KOPT-K1 (cell line): ENCODE measurements around the gene CNP.
A peak's percentile ranks its signal among the peaks of the same experiment; 100 is the strongest.

Source experiments
- H3K27ac ChIP-seq: fragments of 200-600 bp; sonication (generic); 2 replicates; pipeline ENCODE4 v1.5.1; 2016; ENCODE audit warnings: antibody characterized with exemption, mild to moderate bottlenecking, low read depth, low read length; ENCODE audit not compliant: poor library complexity, severe bottlenecking
- H3K36me3 ChIP-seq: fragments of 200-600 bp; sonication (generic); 2 replicates; pipeline ENCODE4 v1.5.1; 2017; ENCODE audit warnings: antibody characterized with exemption, mild to moderate bottlenecking, low read length, moderate library complexity; ENCODE audit not compliant: insufficient read depth
- H3K9me3 ChIP-seq: fragments of 200-600 bp; sonication (generic); 2 replicates; pipeline ENCODE4 v1.5.1; 2017; ENCODE audit warnings: antibody characterized with exemption, low read length, mild to moderate bottlenecking; ENCODE audit not compliant: insufficient read depth, poor library complexity, severe bottlenecking

CNP gene

DNA sequence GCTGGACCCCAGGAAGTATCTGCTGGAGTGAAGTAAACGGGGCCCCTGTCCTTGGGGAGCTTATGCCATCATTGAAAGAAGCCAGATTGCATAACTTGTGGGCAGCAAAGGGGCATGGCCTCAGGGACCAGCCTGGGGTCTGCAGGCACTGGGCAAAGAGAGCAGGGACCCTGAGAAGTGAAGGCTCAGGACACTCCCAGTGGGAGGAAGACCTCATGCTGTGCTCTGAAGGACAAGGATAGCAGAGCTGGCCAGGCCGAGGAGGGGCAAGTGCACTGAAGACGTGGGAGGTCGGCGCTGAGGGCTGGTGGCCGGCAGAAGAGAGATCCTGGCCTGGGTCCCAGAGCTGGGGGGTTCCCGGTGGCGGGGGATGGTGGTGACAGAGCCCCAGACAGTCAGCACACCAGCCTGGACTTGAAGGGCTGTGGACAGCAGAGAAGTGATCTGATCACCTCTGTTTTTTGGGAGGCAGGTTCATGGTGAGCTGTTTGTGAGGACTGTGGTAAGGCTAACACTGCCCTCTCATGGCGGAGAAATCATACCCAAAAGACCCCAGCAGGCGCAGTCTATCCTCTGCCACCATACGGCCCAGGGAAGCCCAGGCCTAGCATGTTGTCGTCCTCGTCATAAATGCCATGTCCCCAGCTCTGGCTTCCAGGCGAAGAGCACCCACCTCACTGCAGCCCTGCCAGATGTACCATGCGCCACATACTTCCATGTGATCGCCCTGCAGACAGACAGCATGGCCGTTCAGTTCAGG, 7.1 kb upstream of the CNP start:
- Histone ChIP-seq H3K27ac (no peak overlapping the region), H3K36me3 (no peaks in the 10 kb centered on the region), H3K9me3 (no peaks in the 10 kb centered on the region)

DNA sequence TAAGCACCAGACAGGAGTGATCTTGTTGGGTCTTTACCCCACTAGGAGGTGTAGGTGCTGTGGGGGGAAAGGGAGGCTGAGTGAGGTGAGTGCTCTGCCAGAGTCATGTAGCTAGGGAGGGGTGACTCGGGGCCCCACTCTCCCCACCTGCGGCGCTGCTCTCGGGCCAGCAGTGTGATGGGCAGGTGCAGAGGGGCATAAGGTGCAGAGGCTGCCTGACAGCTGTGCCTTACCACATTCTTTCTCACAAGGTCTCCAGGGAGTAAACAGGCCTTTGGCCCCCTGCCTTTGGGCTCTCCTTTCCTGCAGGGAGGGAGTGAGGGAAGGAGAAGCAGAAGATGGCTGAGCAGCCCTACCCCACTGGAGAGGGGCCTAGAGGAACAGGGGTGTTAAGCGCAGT, 4.5 kb upstream of the CNP start:
- Histone ChIP-seq H3K9me3 (no peaks in the 10 kb centered on the region), H3K27ac (no peak overlapping the region), H3K36me3 (no peaks in the 10 kb centered on the region)

- Histone ChIP-seq H3K36me3 (peaks cover 3% of the 10 kb centered on the region), H3K9me3 (no peaks in the 10 kb centered on the region), H3K27ac (no peak overlapping the region)
These were observed 3.7 kb upstream of the CNP start for GRCh38 chr17:41962768-41963434.

- peak overlapping the region; percentile 78 for H3K27ac ChIP-seq
- H3K9me3 ChIP-seq = no peaks in the 10 kb centered on the region
These were observed 717 bp upstream of the CNP start for GRCh38 chr17:41965694-41966462.

DNA sequence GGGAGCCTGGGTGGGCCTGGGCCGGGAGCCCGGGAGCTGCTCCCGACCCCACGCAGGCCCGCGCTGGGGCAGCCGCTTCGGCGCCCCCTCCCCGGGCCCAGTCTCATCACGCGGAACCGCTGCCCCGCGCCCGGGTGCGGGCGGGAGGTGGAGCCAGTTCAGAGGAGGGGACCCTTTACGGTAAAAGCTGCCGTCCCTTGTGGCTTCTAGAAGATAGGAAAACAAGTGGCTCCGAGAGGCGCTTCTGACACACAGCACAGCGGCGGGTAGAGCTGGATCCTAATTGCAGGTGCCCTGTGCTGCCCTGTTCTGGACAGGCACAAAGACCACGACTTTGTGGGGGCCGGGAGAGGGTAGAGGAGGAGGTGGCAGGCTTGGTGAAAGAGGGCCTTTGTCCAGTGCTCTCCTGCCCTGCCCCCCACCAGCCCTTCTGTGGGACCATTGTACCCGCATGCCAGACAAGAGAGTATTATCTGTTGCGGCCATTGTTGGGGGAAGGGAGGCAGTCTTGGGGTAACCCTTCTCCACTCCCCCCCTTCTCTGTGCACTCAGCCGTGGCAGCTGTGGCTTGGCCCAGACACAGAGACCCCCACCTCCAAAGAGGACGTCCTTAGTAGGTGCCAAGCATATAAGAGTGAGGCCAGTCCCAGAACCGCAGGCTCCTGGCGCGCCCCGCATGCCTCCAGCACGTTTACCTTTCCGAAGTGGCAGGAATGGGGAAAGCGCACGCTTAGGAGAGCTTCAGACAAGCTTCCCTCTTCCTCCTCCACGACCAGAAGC, 736 bp downstream of the CNP start:
- peaks cover 45% of the 10 kb centered on the region for H3K36me3 ChIP-seq
- no peaks in the 10 kb centered on the region for H3K9me3 ChIP-seq
- peak overlapping the region; percentile 78 for H3K27ac ChIP-seq

More at GRCh38 chr17:41965694-41966462, 717 bp upstream of the CNP start:
- H3K36me3 ChIP-seq = peaks cover 31% of the 10 kb centered on the region

DNA sequence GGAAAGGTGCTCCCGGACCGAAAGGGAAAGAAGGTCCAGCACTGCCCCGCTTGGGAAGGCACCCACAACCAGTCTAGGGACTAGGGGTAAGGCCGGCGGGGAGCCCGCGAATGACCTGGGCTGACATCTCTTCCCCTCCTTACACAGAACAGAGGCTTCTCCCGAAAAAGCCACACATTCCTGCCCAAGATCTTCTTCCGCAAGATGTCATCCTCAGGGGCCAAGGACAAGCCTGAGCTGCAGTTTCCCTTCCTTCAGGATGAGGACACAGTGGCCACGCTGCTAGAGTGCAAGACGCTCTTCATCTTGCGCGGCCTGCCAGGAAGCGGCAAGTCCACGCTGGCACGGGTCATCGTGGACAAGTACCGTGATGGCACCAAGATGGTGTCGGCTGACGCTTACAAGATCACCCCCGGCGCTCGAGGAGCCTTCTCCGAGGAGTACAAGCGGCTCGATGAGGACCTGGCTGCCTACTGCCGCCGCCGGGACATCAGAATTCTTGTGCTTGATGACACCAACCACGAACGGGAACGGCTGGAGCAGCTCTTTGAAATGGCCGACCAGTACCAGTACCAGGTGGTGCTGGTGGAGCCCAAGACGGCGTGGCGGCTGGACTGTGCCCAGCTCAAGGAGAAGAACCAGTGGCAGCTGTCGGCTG, 1.5 kb downstream of the CNP start:
- H3K27ac ChIP-seq = peak overlapping the region; percentile 78
- H3K36me3 ChIP-seq = peaks cover 52% of the 10 kb centered on the region

GRCh38 chr17:41968676-41969075, 2.1 kb downstream of the CNP start:
- peaks cover 59% of the 10 kb centered on the region for H3K36me3 ChIP-seq
- H3K9me3 ChIP-seq = no peaks in the 10 kb centered on the region
- H3K27ac ChIP-seq = no peak overlapping the region

More for the DNA sequence above, 1.5 kb downstream of the CNP start:
- H3K9me3 ChIP-seq = no peaks in the 10 kb centered on the region

DNA sequence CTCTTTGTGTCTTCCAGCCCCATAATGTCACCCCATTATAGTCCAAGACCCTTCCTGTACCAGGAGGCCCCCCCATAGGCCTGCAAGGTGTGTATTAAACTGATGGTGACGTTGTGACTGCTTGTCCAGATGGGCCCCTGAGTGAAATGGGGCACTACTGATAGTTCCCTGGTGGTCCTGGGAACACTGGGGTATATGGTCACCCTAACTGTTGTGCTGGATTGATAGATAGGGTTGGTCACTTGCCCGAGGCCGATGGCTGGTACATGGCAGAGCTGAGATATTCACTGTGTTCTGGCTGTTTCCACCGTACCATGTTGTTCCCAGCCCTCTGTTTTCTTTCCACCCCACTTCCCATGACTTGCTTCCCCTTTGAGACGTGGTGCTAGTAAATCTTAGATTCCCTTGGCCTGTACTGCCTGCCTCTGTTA, 4.3 kb downstream of the CNP start:
- no peaks in the 10 kb centered on the region for H3K9me3 ChIP-seq
- H3K27ac ChIP-seq = no peak overlapping the region
- peaks cover 81% of the 10 kb centered on the region for H3K36me3 ChIP-seq

DNA sequence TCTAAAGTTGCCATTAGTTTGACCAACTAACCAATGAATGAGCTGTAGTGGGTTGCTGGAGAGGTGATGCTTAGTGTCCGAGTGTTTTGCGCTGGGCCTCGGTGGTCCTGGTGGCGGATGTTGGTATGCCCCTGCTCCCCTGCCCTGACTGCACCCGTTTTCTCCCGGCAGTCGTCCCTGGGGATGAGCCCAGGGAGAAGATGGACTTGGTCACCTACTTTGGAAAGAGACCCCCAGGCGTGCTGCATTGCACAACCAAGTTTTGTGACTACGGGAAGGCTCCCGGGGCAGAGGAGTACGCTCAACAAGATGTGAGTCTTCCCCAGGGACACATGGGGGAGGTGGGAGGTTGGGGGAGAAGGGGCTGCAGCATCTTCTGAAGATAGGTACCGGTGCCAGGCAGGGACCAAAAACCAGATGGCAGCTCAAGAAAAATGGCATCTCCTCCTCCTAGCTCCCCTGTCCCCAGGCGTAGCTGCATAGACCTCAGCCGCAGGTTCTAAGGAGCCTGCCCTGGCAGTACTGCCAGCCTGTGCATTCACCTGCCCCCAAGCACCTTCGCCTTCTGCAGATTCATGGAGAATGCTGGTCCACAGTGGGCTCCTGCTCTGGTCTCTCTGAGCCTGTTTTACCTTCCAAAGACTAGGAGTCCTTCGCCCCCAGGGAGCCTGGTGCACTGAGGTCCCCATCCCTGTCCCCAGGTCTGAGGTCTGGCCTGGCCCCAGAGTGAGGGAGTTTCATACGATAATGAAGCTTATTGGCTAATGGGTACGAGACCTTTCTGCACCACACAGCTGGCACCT, 5.3 kb downstream of the CNP start:
- Histone ChIP-seq H3K9me3 (no peaks in the 10 kb centered on the region), H3K36me3 (peaks cover 91% of the 10 kb centered on the region), H3K27ac (no peak overlapping the region)

GRCh38 chr17:41972571-41973407, 6.2 kb downstream of the CNP start:
- H3K9me3 ChIP-seq = no peaks in the 10 kb centered on the region
- no peak overlapping the region for H3K27ac ChIP-seq
- peaks cover 98% of the 10 kb centered on the region for H3K36me3 ChIP-seq

- Histone ChIP-seq H3K36me3 (peaks cover 98% of the 10 kb centered on the region), H3K27ac (no peak overlapping the region), H3K9me3 (no peaks in the 10 kb centered on the region)
These were observed 6.8 kb downstream of the CNP start for GRCh38 chr17:41973408-41973811.

GRCh38 chr17:41974031-41974430, 7.4 kb downstream of the CNP start:
- peaks cover 97% of the 10 kb centered on the region for H3K36me3 ChIP-seq
- H3K27ac ChIP-seq = no peak overlapping the region
- no peaks in the 10 kb centered on the region for H3K9me3 ChIP-seq

DNA sequence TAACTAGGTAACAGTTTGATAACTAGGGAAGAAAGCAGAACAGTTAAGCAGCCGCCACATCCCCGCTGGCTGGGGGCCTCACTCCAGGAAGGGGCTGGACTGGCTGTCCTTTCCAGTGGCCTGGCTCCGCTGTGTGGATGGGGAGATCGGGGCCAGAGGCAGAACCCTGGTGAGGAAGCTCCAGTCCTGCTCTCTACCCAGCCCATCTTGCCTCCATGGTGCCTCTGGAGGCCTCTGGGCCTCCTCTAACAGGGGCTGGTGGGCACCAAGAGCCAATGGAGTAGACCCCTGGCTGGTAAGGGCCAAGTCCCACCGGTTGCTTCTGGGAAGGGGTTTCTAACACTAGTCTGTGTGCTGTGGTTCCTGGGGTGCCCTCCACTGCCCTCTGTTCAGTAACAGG, 8.1 kb downstream of the CNP start:
- H3K9me3 ChIP-seq = no peaks in the 10 kb centered on the region
- H3K36me3 ChIP-seq = peaks cover 95% of the 10 kb centered on the region
- no peak overlapping the region for H3K27ac ChIP-seq
